SK-N-SH (cell line): ENCODE results near the gene ACOXL. TPM values are rescaled to one million over a fixed set of nuclear protein-coding genes. Genes with fewer than 3 reads are reported as not detected.

Experiments used
- CTCF ChIA-PET: fragments of 300-600, 350-600 bp; formaldehyde crosslinking; extraction: SDS; loops from one replicate; lab custom pipeline; 2021; lab: Yijun Ruan, JAX
- POLR2A ChIA-PET: fragments of 350-600 bp; sonication (Branson Sonifier 250); formaldehyde crosslinking; extraction: SDS; loops from one replicate; lab custom pipeline; 2020; ENCODE audit warnings: antibody characterized with exemption, inconsistent platforms; lab: Yijun Ruan, JAX
- DNase-seq: peaks from one replicate; pipeline ENCODE4 v3.0.0; 2012
- H2AFZ ChIP-seq: fragments of 200-600 bp; sonication (generic); 2 replicates; pipeline ENCODE4 v1.8.1; 2016; ENCODE audit warnings: antibody characterized with exemption, mild to moderate bottlenecking, low read depth
- H3F3A ChIP-seq: fragments of 200-600 bp; sonication (generic); replicated peaks from 2 replicates; pipeline ENCODE3; 2016; ENCODE audit warnings: antibody characterized with exemption, mild to moderate bottlenecking; ENCODE audit not compliant: insufficient read depth
- H3K27ac ChIP-seq, 2 experiments: fragments of 200-500 bp in 1 of 2; fragments of 200-600 bp in 1 of 2; sonication (Bioruptor generic) in 1 of 2; sonication (generic), shearing (Covaris generic) in 1 of 2; 2 replicates each; pipeline versions ENCODE4 v1.5.1 to v1.6.1; 2014 to 2016; ENCODE audit warnings: low read depth in 2 of 2, inconsistent platforms in 1 of 2, low read length in 1 of 2, mild to moderate bottlenecking in 1 of 2, mixed read lengths in 1 of 2
- H3K27me3 ChIP-seq: fragments of 200-600 bp; sonication (generic), shearing (Covaris generic); 2 replicates; pipeline ENCODE4 v1.6.1; 2016; ENCODE audit warnings: mixed run types; ENCODE audit not compliant: insufficient read depth
- H3K36me3 ChIP-seq, 2 experiments: fragments of 200-500 bp in 1 of 2; fragments of 200-600 bp in 1 of 2; sonication (Bioruptor generic) in 1 of 2; sonication (generic) in 1 of 2; replicated peaks in 1 of 2; 2 replicates each; pipeline versions ENCODE3 to v1.5.1; 2014 to 2016; ENCODE audit warnings: low read length in 1 of 2, mild to moderate bottlenecking in 1 of 2; ENCODE audit not compliant: insufficient read depth in 2 of 2, control insufficient read depth in 1 of 2
- H3K4me1 ChIP-seq, 2 experiments: fragments of 200-500 bp in 1 of 2; fragments of 200-600 bp in 1 of 2; sonication (Bioruptor generic) in 1 of 2; sonication (generic), shearing (Covaris generic) in 1 of 2; 2 replicates each; pipeline versions ENCODE4 v1.5.1 to v1.6.1; 2014 to 2016; ENCODE audit warnings: low read depth in 1 of 2, low read length in 1 of 2, mixed run types in 1 of 2; ENCODE audit not compliant: insufficient read depth in 2 of 2, control insufficient read depth in 1 of 2
- H3K4me2 ChIP-seq: fragments of 200-600 bp; sonication (generic), shearing (Covaris generic); 2 replicates; pipeline ENCODE4 v1.6.1; 2017; ENCODE audit warnings: mixed run types
- H3K4me3 ChIP-seq, 2 experiments: fragments of 200-500 bp in 1 of 2; fragments of 200-600 bp in 1 of 2; sonication (Bioruptor generic) in 1 of 2; sonication (generic), shearing (Covaris generic) in 1 of 2; 2 replicates each; pipeline versions ENCODE4 v1.5.1 to v1.8.1; 2014 to 2016; ENCODE audit warnings: low read depth in 2 of 2, inconsistent platforms in 1 of 2, low read length in 1 of 2, mild to moderate bottlenecking in 1 of 2, mixed read lengths in 1 of 2, moderate library complexity in 1 of 2
- H3K79me2 ChIP-seq: fragments of 200-600 bp; sonication (generic); 2 replicates; pipeline ENCODE4 v1.8.1; 2017; ENCODE audit warnings: mild to moderate bottlenecking; ENCODE audit not compliant: insufficient read depth
- H3K9ac ChIP-seq: fragments of 200-600 bp; sonication (generic); 2 replicates; pipeline ENCODE4 v1.6.1; 2017; ENCODE audit warnings: mixed run types
- H3K9me2 ChIP-seq: fragments of 200-600 bp; sonication (generic); 2 replicates; pipeline ENCODE4 v1.6.1; 2017; ENCODE audit warnings: mixed run types
- H3K9me3 ChIP-seq: fragments of 200-600 bp; sonication (generic); 2 replicates; pipeline ENCODE4 v1.6.1; 2017; ENCODE audit warnings: mixed run types, mild to moderate bottlenecking, moderate library complexity
- H4K20me1 ChIP-seq: fragments of 200-600 bp; sonication (generic); 2 replicates; pipeline ENCODE4 v1.6.1; 2017; ENCODE audit warnings: mild to moderate bottlenecking, mixed run types; ENCODE audit not compliant: insufficient read depth
- CHD2 ChIP-seq: fragments of 150-350 bp; IDR thresholded peaks from 2 replicates; pipeline ENCODE4 v1.6.1; 2018; ENCODE audit warnings: low read length; ENCODE audit not compliant: partially characterized antibody
- CTCF ChIP-seq: fragments of 200-600 bp; sonication (generic); IDR thresholded peaks from 2 replicates; pipeline ENCODE4 v1.6.1; 2017; ENCODE audit warnings: antibody characterized with exemption, mild to moderate bottlenecking, moderate library complexity
- ELF1 ChIP-seq: IDR thresholded peaks from 2 replicates; pipeline ENCODE4 v1.4.0; 2012
- GATA2 ChIP-seq: sonication (generic); formaldehyde crosslinking; IDR thresholded peaks from 2 replicates; pipeline ENCODE4 v1.5.0; 2020; ENCODE audit warnings: mild to moderate bottlenecking, missing genetic modification reagents
- MEF2A ChIP-seq: IDR thresholded peaks from 2 replicates; pipeline ENCODE4 v1.4.0; 2012; ENCODE audit warnings: low read depth, borderline replicate concordance
- RAD21 ChIP-seq: IDR thresholded peaks from 2 replicates; pipeline ENCODE4 v1.6.1; 2012; ENCODE audit warnings: mild to moderate bottlenecking, low read length
- RCOR1 ChIP-seq: fragments of 150-350 bp; IDR thresholded peaks from 2 replicates; pipeline ENCODE4 v1.6.1; 2017; ENCODE audit warnings: antibody characterized with exemption, low read length
- RFX5 ChIP-seq: IDR thresholded peaks from 2 replicates; pipeline ENCODE4 v1.6.1; 2012; ENCODE audit warnings: mild to moderate bottlenecking, improper control_type of control experiment, low read length
- RXRA ChIP-seq: IDR thresholded peaks from 2 replicates; pipeline ENCODE4 v1.4.0; 2012; ENCODE audit warnings: low read depth, mild to moderate bottlenecking, borderline replicate concordance
- SMC3 ChIP-seq: IDR thresholded peaks from 2 replicates; pipeline ENCODE4 v1.6.1; 2012; ENCODE audit warnings: low read depth, low read length, improper control_type of control experiment
- TCF12 ChIP-seq: IDR thresholded peaks from 2 replicates; pipeline ENCODE4 v1.4.0; 2012
- TEAD4 ChIP-seq: IDR thresholded peaks from 2 replicates; pipeline ENCODE4 v1.4.0; 2012; ENCODE audit warnings: mild to moderate bottlenecking, borderline replicate concordance; ENCODE audit not compliant: insufficient read depth
- YY1 ChIP-seq: IDR thresholded peaks from 2 replicates; pipeline ENCODE4 v1.4.0; 2012; ENCODE audit warnings: low read depth, mild to moderate bottlenecking
- WGBS: methylation state at CpG from one replicate; pipeline ENCODE4 v1.1.6; 2017; ENCODE audit warnings: low lambda C conversion rate; 5-methylcytosine and 5-hydroxymethylcytosine counted together
- polyA plus RNA-seq, 3 experiments: library from polyadenylated mRNA; depleted of rRNA; stranded (reverse); fragments of >200 nt; gene quantifications; 2 replicates each; pipeline ENCODE4 v1.2.3, GENCODE V29; 2012
- TF ChIP-seq, protein P1 (sequence below): IDR thresholded peaks from 2 replicates; pipeline ENCODE4 v1.4.0; 2012; ENCODE audit warnings: low read depth
- TF ChIP-seq, protein P2 (sequence below): IDR thresholded peaks from 2 replicates; pipeline ENCODE4 v1.4.0; 2012; ENCODE audit warnings: low read depth, borderline replicate concordance
- TF ChIP-seq, protein P3 (sequence below): IDR thresholded peaks from 2 replicates; pipeline ENCODE4 v1.6.1; 2012; ENCODE audit warnings: mild to moderate bottlenecking, low read depth, low read length, moderate library complexity
- TF ChIP-seq, protein P4 (sequence below): fragments of 150-350 bp; IDR thresholded peaks from 2 replicates; pipeline ENCODE4 v1.6.1; 2016; ENCODE audit warnings: mild to moderate bottlenecking, low read depth, low read length

ACOXL gene
- polyA plus RNA-seq, 1 of the 3 experiments (the other 2 are of a cell fraction): not detected

DNA sequence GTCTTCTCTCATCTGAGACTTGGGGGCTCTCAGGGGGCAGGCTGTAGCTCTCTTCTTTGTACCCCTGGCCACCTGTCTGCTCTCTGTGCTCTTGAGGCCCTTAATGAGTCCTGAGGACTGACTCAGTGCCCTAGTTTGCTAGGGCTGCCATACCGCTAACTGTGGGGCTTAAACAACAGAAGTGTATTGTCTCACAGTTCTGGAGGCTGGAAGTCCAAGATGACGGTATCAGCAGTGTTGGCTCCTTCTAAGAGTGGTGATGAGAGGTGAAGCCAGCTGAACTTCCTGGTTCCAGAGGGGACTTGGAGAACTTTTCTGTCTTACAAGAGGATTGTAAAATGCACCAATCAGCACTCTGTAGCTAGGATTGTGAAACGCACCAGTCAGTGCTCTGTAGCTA, 67.0 kb downstream of the ACOXL start:
- TF ChIP-seq RCOR1: no peak
- TF ChIP-seq, protein P1, sequence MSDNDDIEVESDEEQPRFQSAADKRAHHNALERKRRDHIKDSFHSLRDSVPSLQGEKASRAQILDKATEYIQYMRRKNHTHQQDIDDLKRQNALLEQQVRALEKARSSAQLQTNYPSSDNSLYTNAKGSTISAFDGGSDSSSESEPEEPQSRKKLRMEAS: no peak
- no peak for TF ChIP-seq TCF12
- TF ChIP-seq ELF1: no peak
- TF ChIP-seq YY1: no peak
- TF ChIP-seq, protein P2, sequence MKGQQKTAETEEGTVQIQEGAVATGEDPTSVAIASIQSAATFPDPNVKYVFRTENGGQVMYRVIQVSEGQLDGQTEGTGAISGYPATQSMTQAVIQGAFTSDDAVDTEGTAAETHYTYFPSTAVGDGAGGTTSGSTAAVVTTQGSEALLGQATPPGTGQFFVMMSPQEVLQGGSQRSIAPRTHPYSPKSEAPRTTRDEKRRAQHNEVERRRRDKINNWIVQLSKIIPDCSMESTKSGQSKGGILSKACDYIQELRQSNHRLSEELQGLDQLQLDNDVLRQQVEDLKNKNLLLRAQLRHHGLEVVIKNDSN: no peak
- TF ChIP-seq, protein P3, sequence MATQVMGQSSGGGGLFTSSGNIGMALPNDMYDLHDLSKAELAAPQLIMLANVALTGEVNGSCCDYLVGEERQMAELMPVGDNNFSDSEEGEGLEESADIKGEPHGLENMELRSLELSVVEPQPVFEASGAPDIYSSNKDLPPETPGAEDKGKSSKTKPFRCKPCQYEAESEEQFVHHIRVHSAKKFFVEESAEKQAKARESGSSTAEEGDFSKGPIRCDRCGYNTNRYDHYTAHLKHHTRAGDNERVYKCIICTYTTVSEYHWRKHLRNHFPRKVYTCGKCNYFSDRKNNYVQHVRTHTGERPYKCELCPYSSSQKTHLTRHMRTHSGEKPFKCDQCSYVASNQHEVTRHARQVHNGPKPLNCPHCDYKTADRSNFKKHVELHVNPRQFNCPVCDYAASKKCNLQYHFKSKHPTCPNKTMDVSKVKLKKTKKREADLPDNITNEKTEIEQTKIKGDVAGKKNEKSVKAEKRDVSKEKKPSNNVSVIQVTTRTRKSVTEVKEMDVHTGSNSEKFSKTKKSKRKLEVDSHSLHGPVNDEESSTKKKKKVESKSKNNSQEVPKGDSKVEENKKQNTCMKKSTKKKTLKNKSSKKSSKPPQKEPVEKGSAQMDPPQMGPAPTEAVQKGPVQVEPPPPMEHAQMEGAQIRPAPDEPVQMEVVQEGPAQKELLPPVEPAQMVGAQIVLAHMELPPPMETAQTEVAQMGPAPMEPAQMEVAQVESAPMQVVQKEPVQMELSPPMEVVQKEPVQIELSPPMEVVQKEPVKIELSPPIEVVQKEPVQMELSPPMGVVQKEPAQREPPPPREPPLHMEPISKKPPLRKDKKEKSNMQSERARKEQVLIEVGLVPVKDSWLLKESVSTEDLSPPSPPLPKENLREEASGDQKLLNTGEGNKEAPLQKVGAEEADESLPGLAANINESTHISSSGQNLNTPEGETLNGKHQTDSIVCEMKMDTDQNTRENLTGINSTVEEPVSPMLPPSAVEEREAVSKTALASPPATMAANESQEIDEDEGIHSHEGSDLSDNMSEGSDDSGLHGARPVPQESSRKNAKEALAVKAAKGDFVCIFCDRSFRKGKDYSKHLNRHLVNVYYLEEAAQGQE: no peak
- no peak for TF ChIP-seq RXRA
- TF ChIP-seq RAD21: no peak
- no peak for TF ChIP-seq MEF2A
- TF ChIP-seq CHD2: no peak
- H3K36me3 ChIP-seq: no peaks in the 10 kb centered on the region
- H3K4me3 ChIP-seq: no peak overlapping the region
- H3K27me3 ChIP-seq: peaks cover 28% of the 10 kb centered on the region; the same call in 1 of the 2 replicates
- H3K9me3 ChIP-seq: no peaks in the 10 kb centered on the region
- H3F3A ChIP-seq: no peaks in the 10 kb centered on the region
- 72% methylated on average over 3 of the region's 3 CpGs for WGBS
- no peaks in the 10 kb centered on the region for H3K79me2 ChIP-seq
- no peaks in the 10 kb centered on the region for H4K20me1 ChIP-seq
- no peaks in the 10 kb centered on the region for H3K9me2 ChIP-seq
- no peak for DNase-seq
- no peak overlapping the region for H2AFZ ChIP-seq
- ChIA-PET CTCF (interaction anchor here (1.2 to 3.4 kb wide), 2 partner anchors 13 to 44 kb away, joined by 5 to 22 read pairs; no protein-coding TSS in a partner anchor), POLR2A (no interaction called here)
- no peaks in the 10 kb centered on the region for H3K4me1 ChIP-seq
- H3K4me2 ChIP-seq: no peak overlapping the region
- H3K9ac ChIP-seq: no peak overlapping the region
- no peak overlapping the region for H3K27ac ChIP-seq

- Histone ChIP-seq H3K27ac (no peak overlapping the region), H3K36me3 (no peaks in the 10 kb centered on the region), H3K4me3 (no peak overlapping the region), H3K79me2 (no peaks in the 10 kb centered on the region), H3F3A (no peaks in the 10 kb centered on the region), H3K9me3 (no peaks in the 10 kb centered on the region), H3K4me2 (no peak overlapping the region), H3K4me1 (no peaks in the 10 kb centered on the region), H3K9ac (no peak overlapping the region), H2AFZ (no peak overlapping the region), H3K9me2 (no peaks in the 10 kb centered on the region), H4K20me1 (no peaks in the 10 kb centered on the region), H3K27me3 (peaks cover 16% of the 10 kb centered on the region; the same call in 1 of the 2 replicates)
- DNase-seq: no peak
- POLR2A ChIA-PET: no interaction called here
- 24% methylated on average over 7 of the region's 7 CpGs for WGBS
- CTCF ChIA-PET: interaction anchor here (3.4 kb wide), 1 partner anchor 11 kb away, joined by 22 read pairs; no protein-coding TSS in a partner anchor
- TF ChIP-seq CTCF (no peak), TEAD4 (no peak), SMC3 (no peak), GATA2 (no peak), RXRA (no peak), RFX5 (no peak)
- TF ChIP-seq, protein P4, sequence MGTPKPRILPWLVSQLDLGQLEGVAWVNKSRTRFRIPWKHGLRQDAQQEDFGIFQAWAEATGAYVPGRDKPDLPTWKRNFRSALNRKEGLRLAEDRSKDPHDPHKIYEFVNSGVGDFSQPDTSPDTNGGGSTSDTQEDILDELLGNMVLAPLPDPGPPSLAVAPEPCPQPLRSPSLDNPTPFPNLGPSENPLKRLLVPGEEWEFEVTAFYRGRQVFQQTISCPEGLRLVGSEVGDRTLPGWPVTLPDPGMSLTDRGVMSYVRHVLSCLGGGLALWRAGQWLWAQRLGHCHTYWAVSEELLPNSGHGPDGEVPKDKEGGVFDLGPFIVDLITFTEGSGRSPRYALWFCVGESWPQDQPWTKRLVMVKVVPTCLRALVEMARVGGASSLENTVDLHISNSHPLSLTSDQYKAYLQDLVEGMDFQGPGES: no peak
Observed at GRCh38 chr2:110800611-110801402, 68.4 kb downstream of the ACOXL start.
